Aorta (tissue), 5 donors: ENCODE results near the gene LYZL6. TPM values are rescaled to one million over a fixed set of nuclear protein-coding genes. Genes with fewer than 3 reads are reported as not detected.

ENCODE experiments used
- ATAC-seq: fragments of 200-7000 bp; cut with Tn5 transposase; one replicate; pipeline ENCODE4 v1.9.1; 2022; ENCODE audit warnings: moderate library complexity; ENCODE audit not compliant: low FRiP score
- DNase-seq, 2 donors: peaks; one replicate each; pipeline ENCODE4 v3.0.0-alpha.2; 2020
- H3K27ac ChIP-seq, 2 donors: one replicate each; pipeline ENCODE4 v1.5.1; 2013; ENCODE audit warnings: low read length in 2 of 2, mild to moderate bottlenecking in 2 of 2, moderate library complexity in 2 of 2, control low read depth in 1 of 2, inconsistent platforms in 1 of 2, low read depth in 1 of 2
- H3K27me3 ChIP-seq, 2 donors: one replicate each; pipeline ENCODE4 v1.6.1; 2013; ENCODE audit warnings: control low read depth in 1 of 2, low read length in 1 of 2, mild to moderate bottlenecking in 1 of 2, moderate library complexity in 1 of 2; ENCODE audit not compliant: insufficient read depth in 2 of 2, control insufficient read depth in 1 of 2
- H3K36me3 ChIP-seq, 2 donors: one replicate each; pipeline ENCODE4 v1.6.1; 2013; ENCODE audit warnings: control low read depth in 1 of 2, low read length in 1 of 2, mild to moderate bottlenecking in 1 of 2; ENCODE audit not compliant: insufficient read depth in 2 of 2, control insufficient read depth in 1 of 2
- H3K4me1 ChIP-seq, 2 donors: one replicate each; pipeline ENCODE4 v1.6.1; 2013; ENCODE audit warnings: low read length in 2 of 2, control low read depth in 1 of 2, mild to moderate bottlenecking in 1 of 2, moderate library complexity in 1 of 2; ENCODE audit not compliant: insufficient read depth in 2 of 2, control insufficient read depth in 1 of 2
- H3K4me3 ChIP-seq, 2 donors: one replicate each; pipeline ENCODE4 v1.5.1; 2013; ENCODE audit warnings: low read length in 2 of 2, control low read depth in 1 of 2, mild to moderate bottlenecking in 1 of 2
- H3K9me3 ChIP-seq: one replicate; pipeline ENCODE4 v1.6.1; 2013; ENCODE audit warnings: mild to moderate bottlenecking, low read length; ENCODE audit not compliant: control insufficient read depth
- WGBS, 2 donors: extraction: QIAGEN DNeasy Blood & Tissue Kit; methylation state at CpG; one replicate each; pipeline ENCODE4 v1.1.7; 2013; 5-methylcytosine and 5-hydroxymethylcytosine counted together
- intact Hi-C, 2 donors: fragments of 100-400 bp; cut with DNase I; formaldehyde crosslinking; loops; one replicate each; pipeline versions ENCODE4 v1.14.2 to v1.15.0; 2022
- polyA plus RNA-seq, 2 donors: library from polyadenylated mRNA; stranded (reverse); fragments of 200-250 nt; gene quantifications; one replicate each; pipeline ENCODE4 v1.2.3, GENCODE V29; 2013
- total RNA-seq, 2 donors: library from RNA; stranded (reverse); fragmentation: NEBNext Ultra II Directional; extraction: Animal tissue kit (Norgen Biotek cat#: 25700); gene quantifications; one replicate each; pipeline ENCODE4 v1.2.1, GENCODE V29; 2021
- donor health status: healthy with polysubstance abuse.
- donor health status: Bipolar disorder and iron deficiency.
- donor health status: DM: no; HTN: no; CAD: no.
- donor health status: DM: no; HTN: no; CAD: no.
- donor health status: DM: yes; HTN: yes; CAD: no.

LYZL6 gene
- total and polyA plus RNA-seq, 4 donors: not detected

DNA sequence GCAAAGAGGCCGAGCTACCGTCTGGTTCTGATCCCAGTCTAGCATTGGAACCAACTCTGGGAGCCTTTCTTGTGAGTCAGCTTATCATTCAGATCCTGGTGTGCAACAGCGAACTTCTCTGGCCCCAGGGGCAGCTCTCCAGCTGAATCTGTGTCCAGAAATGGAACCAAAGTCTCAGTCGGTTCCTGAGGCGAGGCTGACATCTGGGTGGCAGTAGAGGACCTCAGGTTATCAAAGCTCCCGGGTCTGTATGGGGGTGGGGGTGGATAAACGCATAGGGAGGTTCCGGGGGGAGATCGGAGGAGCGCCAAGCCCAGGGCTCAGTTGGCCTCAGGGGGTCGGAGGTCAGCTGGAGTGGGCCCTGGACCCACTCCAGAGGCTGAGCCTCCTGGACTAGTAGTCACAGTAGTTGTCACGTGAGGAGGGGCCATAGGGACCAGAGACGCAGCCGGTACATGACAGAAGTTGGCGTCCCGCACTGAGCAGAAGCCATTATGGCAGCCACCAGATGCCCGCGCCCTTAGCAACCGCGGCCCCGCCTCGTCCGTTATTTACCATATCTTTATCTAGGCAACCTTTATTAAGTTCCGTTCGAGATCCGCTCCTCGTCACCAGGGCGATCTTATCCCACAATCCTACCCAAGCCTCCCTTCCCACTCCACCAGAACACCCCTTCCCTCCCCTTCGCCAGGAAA is 25.8 kb downstream of the LYZL6 start:
- 93 to 94% methylated on average over 29 of the region's 29 CpGs for WGBS, 2 donors

DNA sequence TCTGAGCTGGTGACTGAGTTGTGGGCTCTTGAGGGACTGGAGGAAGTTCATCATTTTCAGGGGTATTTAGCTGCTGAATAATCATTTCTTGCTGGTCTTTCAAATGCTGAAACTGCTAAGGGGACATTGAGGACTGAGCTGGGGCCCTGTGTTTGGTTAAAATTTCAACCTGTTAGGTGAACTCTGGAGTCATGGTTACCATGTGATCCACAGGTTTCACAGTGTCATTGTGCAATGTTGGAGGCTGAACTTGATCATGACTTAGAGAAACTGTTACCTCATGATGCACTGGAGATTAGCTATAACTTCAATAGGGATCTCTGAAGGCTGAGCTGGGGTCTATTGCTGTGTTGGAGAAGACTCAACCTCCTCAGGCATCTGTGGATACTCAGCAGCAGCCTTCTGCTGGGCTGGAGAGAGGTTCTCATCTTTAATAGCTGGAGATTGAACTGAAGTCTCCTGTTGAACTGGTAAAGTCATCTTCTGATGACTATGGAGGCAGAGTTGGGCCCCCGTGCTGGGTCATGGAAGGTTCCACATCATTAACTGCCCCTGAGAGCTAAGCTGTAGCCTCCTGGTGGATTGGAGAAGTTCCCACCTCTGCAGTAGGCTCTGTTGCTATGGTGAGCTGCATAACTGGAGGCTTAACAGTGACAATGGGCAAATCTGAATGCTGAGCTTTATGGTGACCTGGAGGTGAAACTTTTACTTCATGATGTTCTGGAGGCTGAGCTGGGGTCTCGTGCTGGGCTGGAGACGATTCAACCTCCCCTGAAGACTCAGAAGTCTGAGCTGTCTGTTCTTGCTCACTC is 28.2 kb downstream of the LYZL6 start:
- no peak overlapping the region for H3K4me3 ChIP-seq
- intact Hi-C loops: no loop called here
- no peak overlapping the region for H3K27ac ChIP-seq
- DNase-seq: no peak
- 71 to 79% methylated on average over 3 of the region's 3 CpGs for WGBS, 2 donors
- no peaks in the 10 kb centered on the region for H3K36me3 ChIP-seq
- no peaks in the 10 kb centered on the region for H3K9me3 ChIP-seq
- no peak for ATAC-seq
- H3K27me3 ChIP-seq: peaks cover 0 to under 1% of the 10 kb centered on the region in 2 donors
- no peaks in the 10 kb centered on the region for H3K4me1 ChIP-seq

More for the DNA sequence above, 25.8 kb downstream of the LYZL6 start:
- intact Hi-C loops: no loop called here
- Histone ChIP-seq H3K27ac (no peak overlapping the region), H3K9me3 (no peaks in the 10 kb centered on the region), H3K27me3 (no peaks in the 10 kb centered on the region), H3K4me1 (no peaks in the 10 kb centered on the region), H3K36me3 (no peaks in the 10 kb centered on the region), H3K4me3 (no peak overlapping the region)
- ATAC-seq (no peak), DNase-seq (no peak)

DNA sequence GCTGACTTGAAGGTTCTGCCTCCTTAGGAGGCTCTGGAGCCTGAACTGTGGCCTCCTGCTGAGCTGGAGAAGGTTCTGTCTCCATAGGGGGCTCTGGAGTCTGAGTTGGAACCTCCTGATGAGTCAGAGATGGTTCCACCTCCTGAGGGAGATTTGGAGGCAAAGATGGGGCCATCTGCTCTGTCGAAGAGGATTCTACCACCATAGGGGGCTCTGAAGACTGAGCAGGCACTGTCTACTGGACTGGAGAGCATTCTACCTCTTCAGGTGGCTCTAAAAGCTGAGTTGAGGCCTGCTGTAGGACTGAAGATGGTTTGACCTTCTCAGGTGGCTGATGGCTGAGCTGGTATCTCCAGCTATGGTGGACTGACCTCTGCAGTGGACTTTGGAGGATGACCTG is 29.2 kb downstream of the LYZL6 start:
- Histone ChIP-seq H3K9me3 (no peaks in the 10 kb centered on the region), H3K4me3 (no peak overlapping the region), H3K27me3 (peaks cover 0 to 2% of the 10 kb centered on the region in 2 donors), H3K36me3 (no peaks in the 10 kb centered on the region), H3K27ac (no peak overlapping the region), H3K4me1 (no peaks in the 10 kb centered on the region)
- ATAC-seq: no peak
- no peak for DNase-seq
- intact Hi-C loops: no loop called here
- 86 to 94% methylated on average over 1 of the region's 1 CpG for WGBS, 2 donors

GRCh38 chr17:35913609-35914008 is 29.9 kb downstream of the LYZL6 start:
- DNase-seq (no peak), ATAC-seq (no peak)
- intact Hi-C loops: no loop called here
- Histone ChIP-seq H3K36me3 (no peaks in the 10 kb centered on the region), H3K4me1 (no peaks in the 10 kb centered on the region), H3K9me3 (no peaks in the 10 kb centered on the region), H3K4me3 (no peak overlapping the region), H3K27ac (no peak overlapping the region), H3K27me3 (peaks cover 0 to 2% of the 10 kb centered on the region in 2 donors)
- WGBS, 2 donors: 83 to 85% methylated on average over 4 of the region's 4 CpGs

- H3K9me3 ChIP-seq: no peaks in the 10 kb centered on the region
- H3K27me3 ChIP-seq: peaks cover 0 to 2% of the 10 kb centered on the region in 2 donors
- H3K4me3 ChIP-seq: no peak overlapping the region
- no peaks in the 10 kb centered on the region for H3K36me3 ChIP-seq
- DNase-seq: no peak
- 77 to 85% methylated on average over 2 of the region's 2 CpGs for whole genome bisulfite sequencing, 2 donors
- no peaks in the 10 kb centered on the region for H3K4me1 ChIP-seq
- ATAC-seq: no peak
- intact Hi-C loops: no loop called here
- no peak overlapping the region for H3K27ac ChIP-seq
These were observed 30.6 kb downstream of the LYZL6 start for GRCh38 chr17:35912942-35913341.

DNA sequence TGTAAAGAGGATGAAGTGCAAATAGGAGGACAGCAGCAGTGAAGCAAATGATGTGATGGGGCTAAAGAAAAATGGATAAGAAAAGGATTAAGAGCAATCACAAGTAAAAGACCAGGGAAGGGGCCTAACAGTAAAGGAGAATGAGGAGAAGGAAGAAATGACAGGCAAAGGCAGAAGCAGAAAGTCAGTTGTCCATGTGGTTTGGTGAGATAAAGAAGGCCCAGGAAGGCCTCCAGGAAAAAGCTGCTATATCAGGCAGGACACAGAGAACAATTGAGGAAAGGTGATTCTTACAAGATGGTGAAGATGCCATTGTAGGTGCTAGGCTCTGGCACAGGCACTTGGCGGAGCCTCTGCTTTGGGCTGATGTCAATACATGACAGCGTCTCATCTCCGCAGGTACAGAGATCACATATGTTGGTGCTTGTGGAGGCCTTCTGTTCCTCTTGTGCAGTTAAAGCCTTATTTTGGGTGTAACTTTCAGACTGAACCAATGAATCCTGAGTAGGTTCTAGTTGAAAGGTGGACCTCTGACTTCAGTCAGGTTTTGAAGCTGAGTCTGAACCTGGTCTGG is 31.1 kb downstream of the LYZL6 start:
- Histone ChIP-seq H3K27me3 (peaks cover 0 to 2% of the 10 kb centered on the region in 2 donors), H3K4me1 (no peaks in the 10 kb centered on the region), H3K9me3 (no peaks in the 10 kb centered on the region), H3K4me3 (no peak overlapping the region), H3K36me3 (no peaks in the 10 kb centered on the region), H3K27ac (no peak overlapping the region)
- ATAC-seq (no peak), DNase-seq (no peak)
- intact Hi-C loops: no loop called here
- WGBS, 2 donors: 95 to 97% methylated on average over 3 of the region's 3 CpGs

- no peak for ATAC-seq
- intact Hi-C loops: no loop called here
- no peaks in the 10 kb centered on the region for H3K9me3 ChIP-seq
- H3K4me1 ChIP-seq: no peaks in the 10 kb centered on the region
- no peak overlapping the region for H3K4me3 ChIP-seq
- WGBS, 2 donors: 85% methylated on average over 3 of the region's 3 CpGs
- no peaks in the 10 kb centered on the region for H3K36me3 ChIP-seq
- no peak for DNase-seq
- H3K27ac ChIP-seq: no peak overlapping the region
- H3K27me3 ChIP-seq: peaks cover 0 to 2% of the 10 kb centered on the region in 2 donors
These were observed 34.1 kb downstream of the LYZL6 start for GRCh38 chr17:35909408-35909807.

DNA sequence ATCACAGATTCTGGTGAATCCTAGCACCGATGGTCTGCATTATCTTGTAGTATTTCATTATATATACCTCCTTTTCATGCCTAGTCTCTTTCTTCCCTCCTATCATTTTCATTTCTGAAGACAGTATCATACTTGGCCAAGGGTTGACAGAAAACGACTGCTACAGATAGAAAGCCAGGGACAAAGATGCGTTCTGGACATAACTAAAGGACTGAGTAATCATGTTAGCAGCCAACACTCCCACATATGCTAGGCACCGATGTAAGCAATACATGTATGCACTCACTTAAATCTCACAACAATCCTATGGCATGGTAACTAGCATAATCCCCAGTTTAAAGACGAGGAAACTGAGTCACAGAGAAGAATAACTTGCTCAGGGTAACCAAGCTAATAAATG is 35.8 kb downstream of the LYZL6 start:
- ATAC-seq (no peak), DNase-seq (no peak)
- intact Hi-C loops: no loop called here
- peaks cover 0 to 2% of the 10 kb centered on the region in 2 donors for H3K27me3 ChIP-seq
- no peaks in the 10 kb centered on the region for H3K36me3 ChIP-seq
- no peak overlapping the region for H3K27ac ChIP-seq
- 64 to 70% methylated on average over 5 of the region's 5 CpGs for WGBS, 2 donors
- H3K4me1 ChIP-seq: no peaks in the 10 kb centered on the region
- no peak overlapping the region for H3K4me3 ChIP-seq
- H3K9me3 ChIP-seq: no peaks in the 10 kb centered on the region
